Activated naive CD4-positive, alpha-beta T cell treated with anti-CD3 and anti-CD28 coated beads, Interleukin-2, amount 50 U/mL, for 16 hours (primary cell): ENCODE results near the gene RCOR1.
A peak's percentile ranks its signal among the peaks of the same experiment; 100 is the strongest.
"Not testable (repeated sequence)": the region's sequence is repeated elsewhere in the genome, so short reads cannot be mapped to it uniquely, and the experiment has no call there.

ENCODE experiments used
- DNase-seq: peaks from one replicate; pipeline ENCODE4 v3.0.0-alpha.2; 2020

The RCOR1 gene

DNA sequence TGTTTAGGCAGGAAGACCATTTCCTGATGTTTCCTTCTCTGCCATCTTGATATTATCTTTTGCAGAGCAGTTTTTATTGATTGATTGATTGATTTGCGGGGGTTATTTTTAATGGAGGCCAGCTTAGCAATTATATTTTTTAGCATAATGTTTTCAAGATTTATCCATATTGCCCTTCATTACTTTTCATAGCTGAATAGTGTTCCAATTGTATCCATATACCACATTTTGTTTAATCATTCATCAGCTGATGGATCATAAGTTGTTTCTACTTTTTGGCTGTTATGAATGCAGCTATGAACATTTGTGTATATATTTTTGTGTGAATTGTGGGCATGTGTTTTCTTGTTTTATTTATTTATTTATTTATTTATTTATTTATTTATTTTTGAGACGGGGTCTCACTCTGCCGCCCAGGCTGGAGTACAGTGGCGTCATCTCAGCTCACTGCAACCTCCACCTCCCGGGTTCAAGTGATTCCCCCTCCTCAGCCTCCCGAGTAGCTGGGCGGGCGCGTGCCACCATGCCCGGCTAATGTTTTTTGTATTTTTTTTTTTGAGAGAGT, 20.9 kb upstream of the RCOR1 start:
- DNase-seq = no peak

DNA sequence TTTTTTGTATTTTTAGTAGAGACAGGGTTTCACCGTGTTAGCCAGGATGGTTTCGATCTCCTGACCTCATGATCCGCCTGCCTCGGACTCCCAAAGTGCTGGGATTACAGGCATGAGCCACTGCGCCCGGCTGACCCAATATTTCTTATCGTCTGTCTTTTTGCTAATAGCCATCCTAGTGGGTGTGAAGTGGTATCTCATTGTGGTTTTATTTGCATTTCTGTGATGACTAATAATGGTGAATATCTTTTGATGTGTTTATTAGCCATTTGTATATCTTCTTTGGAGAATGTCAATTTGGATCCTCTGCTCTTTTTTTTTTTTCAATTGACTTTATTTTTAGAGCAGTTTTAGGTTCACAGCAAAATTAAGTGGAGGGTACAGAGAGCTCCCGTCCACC, 19.3 kb upstream of the RCOR1 start:
- DNase-seq = not testable (repeated sequence)

DNA sequence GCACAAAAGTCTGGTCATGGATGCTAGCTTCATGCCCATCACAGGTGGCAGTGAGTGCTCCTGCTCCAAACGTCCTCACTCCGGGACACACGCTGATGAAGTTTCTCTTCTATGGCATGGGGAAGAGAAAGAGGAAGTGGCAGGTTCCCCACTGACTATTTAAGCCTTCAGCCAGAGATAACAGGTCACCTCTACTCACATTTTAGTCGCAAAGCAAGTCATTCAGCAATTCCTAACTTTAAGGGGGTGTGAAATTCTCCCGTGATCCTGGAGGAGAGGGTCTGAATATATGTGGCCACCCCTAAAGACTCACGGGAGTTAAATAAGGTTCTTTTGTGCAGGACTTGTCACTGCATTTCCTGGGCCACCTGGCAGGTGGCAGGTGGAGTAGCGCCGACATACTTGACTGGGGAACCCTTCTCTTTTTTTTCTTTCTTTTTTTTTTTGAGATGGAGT, 18.8 kb upstream of the RCOR1 start:
- no peak for DNase-seq

DNA sequence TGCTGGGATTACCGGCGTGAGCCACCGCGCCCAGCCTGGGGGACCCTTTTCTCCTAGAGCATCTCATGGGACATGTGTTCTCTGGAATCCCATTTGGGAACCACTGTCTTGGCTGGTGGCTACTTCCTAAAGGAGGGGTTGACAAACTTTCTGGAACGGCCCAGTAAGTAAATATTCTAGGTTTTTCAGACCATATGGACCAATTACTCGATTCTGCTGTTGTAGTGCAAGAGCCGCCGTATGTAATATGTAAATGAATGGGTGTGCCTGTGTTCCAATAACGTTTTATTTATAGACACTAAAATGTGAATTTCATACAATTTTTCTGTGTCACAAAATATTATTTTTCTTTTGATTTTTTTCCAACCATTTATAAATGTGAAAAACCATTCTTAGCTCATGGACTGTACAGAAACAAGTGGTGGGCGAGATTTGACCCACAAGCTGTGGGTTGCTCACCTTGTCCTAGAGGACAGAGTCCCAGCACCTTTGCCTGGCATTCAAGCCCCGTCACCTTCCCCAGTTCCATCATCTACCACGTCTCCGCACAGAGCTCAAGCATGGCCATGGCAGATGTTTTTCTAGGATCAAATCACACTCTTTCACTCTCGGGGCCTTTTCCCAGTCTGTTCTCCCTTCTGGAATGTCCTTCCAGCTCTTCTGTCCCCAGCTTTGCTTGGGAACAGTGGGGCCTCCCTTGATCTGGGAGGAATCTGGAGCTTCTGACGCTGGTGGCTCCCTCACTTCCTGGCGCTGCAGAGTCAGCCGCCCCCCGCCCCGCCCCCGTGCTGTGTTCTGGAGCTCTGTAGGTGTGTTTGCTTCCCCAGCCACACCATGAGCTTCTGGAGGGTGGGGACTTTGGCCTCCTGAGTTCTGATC, 17.9 kb upstream of the RCOR1 start:
- DNase-seq = no peak

DNA sequence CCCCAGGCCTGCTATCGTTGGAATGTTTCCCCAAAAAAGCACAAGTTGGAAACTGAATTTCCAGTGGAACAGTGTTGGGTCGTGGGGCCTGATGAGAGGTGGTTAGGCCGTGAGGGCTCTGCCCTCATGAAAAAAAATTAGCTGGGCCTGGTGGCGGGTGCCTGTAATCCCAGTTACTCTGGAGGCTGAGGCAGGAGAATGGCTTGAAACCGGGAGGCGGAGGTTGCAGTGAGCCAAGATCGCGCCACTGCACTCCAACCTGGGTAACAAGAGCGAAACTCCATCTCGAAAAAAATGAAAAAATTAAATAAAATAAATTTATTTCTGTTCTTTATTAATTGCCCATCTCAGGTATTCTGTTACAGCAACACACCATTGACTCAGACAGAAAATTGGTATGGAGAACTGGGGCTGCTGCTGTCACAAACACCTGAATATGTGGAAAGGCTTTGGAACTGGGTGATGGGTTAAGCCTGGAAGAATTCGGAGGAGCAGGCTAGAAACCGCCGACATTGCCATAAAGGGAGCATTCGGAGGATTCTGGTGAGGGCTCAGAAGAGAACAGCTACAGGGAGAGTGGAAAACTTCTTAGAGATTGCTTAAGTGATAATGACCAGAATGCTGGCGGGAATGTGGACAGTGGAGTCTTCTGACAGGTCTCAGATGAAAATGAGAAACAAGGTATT, 17.1 kb upstream of the RCOR1 start:
- DNase-seq = no peak

DNA sequence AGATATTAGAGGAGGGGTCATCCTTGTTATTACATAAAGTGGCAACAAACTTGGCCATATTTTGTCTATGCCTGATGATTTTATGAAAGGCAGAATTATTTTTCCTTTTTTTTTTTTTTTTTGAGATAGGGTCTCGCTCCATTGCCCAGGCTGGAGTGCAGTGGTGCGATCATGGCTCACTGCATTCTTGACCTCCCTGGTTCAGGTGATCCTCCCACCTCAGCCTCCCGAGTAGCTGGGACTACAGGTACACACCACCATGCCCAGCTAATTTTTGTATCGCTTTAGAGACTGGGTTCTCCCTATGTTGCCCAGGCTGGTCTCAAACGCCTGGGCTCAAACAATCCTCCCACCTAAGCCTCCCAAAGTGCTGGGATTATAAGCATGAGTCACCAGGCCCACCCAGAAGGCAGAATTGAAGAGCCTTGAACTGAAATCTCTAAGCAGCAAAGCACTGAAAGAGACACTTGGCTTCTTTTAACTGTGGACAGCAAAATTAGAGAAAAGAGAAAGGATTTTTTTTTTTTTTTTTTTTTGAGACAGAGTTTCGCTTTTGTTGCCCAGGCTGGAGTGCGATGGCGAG, 16.5 kb upstream of the RCOR1 start:
- DNase-seq = not testable (repeated sequence)

DNA sequence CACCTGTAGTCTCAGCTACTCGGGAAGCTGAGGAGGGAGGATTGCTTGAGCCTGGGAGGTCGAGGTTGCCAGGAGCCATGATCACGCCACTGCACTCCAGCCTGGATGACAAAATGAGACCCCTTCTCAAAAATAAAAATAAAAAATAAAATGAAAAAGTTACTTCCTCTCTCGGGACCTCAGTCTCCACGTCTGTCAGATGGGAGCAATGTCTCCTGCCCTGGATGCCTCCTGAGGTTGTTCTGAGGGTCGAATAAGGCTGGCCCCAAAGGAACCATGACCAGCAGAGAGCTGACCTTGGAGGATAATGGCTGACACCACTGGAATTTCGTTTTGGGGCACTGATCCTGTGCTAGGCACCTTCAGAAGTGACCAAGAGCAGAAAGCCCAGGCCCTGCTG, 13.6 kb upstream of the RCOR1 start:
- DNase-seq = no peak

DNA sequence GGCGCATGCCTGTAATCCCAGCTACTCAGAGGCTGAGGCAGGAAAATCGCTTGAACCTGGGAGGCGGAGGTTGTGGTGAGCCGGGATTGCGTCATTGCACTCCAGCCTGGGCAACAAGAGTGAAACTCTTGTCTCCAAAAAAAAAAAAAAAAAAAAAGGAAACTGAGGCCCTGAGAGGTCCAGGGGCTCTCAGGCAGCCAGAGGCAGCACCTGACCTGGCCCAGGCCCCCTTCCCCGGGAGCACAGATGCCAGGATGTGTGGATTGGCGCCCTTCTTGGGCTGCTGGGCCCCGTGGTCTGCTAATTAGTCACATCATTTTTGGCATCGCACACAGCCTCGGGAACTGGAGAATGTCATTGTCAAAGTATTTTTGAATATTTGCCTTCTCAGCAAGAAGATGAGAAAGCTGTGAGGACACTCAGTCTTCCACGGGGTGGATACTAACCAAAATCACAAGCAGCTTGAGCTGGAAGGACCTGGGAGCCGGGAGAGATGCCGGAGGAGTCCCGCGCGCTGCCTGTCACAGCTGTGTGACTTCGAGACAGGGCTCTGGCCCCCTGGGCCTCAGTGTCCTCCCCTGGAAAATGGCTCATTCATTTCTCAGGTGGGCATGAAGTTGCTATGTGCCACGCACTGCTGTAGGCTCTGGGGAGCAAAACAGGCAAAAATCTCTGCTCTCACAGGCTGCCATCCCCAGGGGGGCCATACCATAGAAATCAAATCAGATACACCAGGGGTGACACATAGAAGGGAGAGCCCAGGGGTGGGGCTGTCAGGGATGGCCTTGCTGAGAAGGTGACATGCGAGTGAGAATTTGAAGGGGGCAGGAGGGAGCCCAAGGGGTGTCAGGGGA, 12.5 kb upstream of the RCOR1 start:
- DNase-seq = no peak

DNA sequence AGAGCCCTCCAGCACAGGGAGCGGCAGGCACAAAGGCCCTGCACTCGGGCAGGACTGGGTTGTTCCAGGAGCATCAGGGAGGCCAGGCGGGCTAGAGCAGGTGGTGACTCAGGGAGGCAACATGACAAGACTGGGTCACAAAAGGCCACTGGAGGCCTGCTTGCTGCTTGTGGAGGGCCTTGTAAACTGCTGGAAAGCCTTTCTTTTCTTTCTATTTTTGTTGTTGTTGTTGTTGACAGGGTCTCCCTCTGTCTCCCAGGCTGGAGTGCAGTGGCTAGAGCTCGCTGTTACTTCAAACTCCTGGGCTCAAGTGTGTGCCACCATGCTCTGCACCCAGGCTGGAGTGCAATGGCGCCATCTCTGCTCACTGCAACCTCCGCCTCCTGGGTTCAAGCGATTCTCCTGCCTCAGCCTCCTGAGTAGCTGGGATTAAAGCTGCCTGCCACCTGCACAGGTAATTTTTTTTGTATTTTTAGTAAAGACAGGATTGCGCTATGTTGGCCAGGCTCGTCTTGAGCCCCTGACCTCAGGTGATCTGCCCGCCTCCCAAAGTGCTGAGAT, 11.8 kb upstream of the RCOR1 start:
- no peak for DNase-seq

DNA sequence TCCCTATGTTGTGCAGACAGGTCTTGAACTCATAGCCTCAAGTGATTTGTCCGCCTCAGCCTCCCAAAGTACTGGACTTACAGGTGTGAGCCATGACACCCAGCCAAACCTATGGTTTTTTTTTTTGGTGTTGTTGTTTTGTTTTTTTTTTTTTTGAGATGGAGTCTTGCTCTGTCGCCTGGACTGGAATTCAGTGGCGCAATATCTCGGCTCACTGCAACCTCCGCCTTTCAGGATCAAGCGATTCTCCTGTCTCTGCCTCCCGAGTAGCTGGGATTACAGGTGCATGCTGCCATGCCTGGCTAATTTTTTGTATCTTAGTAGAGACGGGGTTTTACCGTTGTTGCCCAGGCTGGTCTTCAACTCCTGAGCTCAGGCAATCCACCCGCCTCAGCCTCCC, 11.3 kb upstream of the RCOR1 start:
- no peak for DNase-seq

DNA sequence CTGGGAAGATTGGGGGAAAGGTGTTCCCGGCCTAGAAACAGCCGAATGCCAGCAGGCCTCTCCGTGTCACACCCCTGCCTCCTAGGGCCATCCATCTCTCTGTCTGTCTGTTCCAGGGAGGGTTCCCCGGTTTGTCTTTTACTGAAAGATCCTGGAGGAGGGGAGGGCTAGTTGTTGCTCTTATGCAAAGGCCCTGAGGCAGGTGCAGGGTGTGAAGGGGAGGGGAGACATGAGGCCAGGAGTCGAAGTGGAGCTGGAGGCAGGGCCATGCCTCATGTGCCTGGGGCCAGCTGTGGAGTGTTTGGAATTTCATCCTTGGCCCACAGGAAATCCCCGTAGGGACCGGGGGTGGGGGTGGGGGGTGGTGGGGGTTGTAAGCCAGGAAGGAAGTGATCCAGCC, 8.7 kb upstream of the RCOR1 start:
- DNase-seq = no peak

DNA sequence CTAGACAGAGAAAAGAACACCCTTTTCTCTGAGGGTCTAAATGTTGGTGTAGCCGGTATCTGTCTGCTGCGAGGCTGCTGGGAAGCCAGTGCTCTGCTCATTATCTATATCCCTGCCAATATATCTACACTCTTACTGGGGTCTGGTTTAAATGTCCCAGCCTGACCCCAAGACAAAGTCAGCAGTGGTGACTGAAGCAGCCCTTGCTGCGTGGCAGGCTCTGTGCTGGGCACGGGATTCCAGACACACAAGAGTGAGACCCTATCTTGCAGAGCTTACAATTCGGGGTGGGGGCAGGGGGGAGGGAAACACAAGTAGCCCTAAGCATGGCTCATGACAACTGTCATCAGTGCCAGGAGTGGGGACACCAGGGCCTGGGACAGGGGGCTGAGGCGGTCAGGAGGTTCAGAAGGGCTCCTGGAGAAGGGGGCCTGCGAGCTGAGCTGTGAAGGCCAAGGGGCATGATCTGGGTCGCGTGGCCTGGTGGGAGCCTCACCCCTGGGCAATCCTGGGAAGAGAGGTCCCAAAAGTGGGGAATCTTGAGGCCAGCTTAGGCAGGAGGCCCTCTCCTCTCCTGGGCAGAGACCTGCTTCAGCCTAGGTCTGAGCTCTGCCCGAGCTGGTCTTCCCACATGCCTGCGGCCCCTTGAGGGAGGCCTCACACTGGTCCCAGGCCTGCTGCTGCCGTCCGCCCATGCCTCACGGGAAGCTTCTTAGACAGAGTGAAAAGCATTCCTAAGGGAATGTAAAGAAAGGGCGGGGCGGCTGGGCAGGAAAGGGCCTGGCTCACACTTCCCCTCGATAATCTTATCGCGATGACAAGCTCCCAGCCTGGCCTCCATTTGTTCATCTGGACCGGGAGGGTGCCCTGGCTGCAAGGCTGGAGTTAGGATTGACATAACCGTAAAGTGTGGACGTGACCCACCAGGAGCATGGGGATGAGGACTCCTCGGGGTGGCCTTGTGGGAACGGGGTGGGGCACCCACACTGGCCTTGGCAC, 7.3 kb upstream of the RCOR1 start:
- no peak for DNase-seq

DNA sequence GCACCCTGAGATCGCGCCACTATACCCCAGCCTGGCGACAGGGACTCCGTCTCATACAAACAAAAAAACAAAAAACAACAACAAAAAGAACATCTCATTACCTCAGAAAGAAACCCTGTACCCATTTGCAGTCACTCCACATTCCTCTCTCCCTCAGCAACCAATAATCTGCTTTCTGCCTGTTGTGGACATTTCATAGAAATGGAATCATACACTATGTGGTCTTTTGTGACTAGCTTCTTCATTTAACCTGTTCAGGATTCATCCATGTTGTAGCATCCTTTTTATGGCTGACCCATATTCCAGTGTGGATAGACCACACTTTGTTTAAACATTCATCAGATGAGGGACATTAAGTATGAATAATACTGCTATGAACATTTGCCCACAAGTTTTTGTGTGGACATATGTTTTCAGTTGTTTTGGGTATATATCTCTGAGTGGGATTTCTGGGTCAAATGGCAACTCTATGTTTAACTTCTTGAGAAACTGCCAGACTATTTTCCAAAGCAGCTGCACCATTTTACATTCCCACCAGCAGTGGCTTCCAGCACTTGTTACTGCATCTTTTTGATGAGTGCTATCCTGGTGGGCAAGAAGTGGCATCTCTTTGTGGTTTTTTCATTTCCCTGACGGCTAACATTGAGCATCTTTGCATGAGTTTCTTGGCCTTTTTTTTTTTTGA, 5.9 kb upstream of the RCOR1 start:
- DNase-seq = no peak

DNA sequence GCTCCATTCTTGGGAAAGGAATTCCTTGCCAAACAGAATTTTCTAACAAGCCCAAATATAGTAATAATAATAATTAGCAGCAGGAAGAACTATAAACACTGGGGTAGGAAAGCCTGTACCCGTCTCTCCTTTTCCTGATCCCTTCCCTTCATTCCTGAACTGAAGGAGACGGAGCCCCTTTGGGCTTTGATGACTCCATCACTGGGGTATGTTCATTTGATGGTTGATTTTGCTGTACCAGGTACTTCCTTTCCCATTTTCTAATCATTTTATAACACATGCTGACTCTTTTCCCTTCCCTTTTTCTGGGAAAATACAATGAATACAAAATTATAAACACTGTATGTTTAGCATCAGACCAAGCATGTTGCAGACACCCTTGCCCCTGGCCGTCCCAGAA, 3.6 kb upstream of the RCOR1 start:
- DNase-seq = no peak

DNA sequence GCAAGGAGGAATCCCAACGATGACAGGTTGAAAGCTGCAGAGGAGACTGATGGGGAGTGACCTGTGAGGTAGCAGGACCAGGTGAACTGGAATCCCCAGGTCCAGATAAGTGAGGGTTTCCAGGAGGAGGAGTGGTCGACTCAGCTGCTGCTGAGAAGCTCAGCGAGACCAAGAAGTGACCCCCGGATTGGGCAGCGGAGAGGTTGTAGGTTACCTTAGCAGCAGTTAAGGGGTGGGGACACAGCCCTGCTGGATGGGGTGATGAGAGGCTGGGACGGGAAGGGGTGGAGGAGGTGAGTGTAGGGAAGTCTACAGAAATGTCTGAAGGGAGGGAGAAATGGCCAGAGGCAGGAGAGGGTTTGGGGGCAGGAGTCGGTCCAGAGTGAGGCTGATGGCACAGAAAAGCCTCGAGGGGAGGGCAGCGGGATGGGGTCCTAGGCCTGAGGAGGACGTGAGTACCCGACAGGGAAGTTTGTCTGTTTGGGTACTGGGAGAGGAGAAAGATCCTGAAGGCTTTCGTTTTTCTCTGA, 2.6 kb upstream of the RCOR1 start:
- DNase-seq = no peak

DNA sequence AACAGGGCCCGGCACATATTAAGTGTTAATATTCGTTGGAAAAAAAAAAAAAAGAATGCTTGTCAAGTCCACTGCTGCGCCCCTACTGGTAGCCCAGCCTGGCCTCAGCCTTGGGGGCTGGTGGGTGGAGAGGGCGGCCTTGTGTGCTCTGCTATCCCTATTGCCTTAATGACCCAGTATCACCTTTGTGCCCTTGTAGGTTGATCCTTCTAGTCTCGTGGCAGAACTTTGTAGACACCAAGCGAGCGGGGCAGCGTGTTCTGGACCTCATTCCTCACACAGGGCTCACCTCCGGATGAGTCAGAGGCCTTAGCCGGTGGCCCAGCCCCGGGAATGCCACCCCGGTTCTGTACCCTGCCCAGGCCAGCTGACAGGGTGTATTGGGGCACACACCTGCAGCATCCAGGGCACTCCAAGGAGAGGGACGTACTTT, 1.8 kb upstream of the RCOR1 start:
- no peak for DNase-seq

DNA sequence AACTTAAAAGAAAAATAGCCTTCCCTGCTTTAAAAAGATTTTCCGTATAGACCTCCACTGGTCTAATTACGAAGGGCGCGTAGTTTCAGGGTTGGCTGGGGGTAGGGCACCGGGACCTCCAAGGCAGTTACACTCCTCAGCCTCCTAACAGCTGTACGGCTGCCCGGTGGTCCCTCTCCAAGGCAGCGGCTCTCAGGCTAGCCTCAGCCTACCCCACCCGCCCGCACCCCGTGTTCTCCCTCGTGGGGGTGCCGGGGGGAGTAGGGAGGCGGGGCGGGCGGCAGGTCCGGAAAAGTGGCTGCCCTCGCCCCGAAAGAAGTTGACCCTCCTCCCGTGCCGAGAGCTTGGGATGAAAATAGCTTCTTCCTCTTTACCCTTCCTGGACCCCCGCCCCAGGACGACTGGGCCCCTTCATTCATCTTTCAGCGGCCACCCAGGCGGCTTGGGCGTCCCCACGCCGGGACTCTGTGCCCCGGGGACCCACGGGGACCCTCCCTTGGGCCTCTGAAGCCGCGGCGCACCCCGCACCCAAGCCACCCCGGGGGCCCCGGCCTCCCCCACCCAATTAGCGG, 991 bp upstream of the RCOR1 start:
- peak; percentile 17 for DNase-seq

DNA sequence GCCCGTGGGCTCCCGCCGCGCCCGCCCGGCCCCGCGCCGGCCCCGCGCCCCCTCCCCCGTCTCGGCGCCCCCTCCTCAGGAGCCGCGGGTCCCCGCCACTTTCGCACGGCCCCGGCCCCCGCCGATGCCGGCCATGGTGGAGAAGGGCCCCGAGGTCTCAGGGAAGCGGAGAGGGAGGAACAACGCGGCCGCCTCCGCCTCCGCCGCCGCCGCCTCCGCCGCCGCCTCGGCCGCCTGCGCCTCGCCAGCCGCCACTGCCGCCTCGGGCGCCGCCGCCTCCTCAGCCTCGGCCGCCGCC, 263 bp downstream of the RCOR1 start:
- DNase-seq = no peak

DNA sequence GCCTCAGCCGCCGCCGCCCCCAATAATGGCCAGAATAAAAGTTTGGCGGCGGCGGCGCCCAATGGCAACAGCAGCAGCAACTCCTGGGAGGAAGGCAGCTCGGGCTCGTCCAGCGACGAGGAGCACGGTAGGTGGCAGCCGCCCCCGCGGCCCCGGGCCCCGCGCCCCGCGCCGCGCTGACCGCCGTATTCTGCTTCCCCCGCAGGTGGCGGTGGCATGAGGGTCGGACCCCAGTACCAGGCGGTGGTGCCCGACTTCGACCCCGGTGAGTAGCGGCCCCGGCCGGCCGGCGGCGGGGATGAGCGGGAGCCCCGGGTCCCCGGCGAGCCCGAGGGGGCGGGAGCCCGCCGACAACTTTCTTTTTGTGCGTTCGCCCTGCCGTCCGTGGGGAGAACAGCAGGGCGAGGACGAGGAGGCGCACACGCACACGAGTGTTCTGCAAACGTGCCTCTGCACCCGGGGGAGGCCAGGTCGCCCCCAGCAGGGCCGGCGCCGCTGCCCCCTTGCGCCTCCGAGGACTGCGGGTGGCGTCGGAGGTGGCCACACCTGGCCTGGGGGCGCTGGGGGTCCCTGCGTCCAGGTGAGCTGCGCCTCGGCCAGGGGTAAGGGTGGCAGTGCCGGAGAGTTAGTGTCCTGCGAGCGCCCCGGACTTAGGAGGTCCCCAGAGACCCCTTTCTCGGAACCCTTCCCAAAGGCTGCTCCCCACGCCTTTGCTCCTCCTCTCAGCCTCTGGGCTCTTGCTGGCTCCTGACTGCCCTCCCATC, 794 bp downstream of the RCOR1 start:
- DNase-seq = peak; percentile 70
